Common myeloid progenitor, CD34-positive (primary cell): ENCODE data around the gene CDH12.

Experiments
- CTCF ChIA-PET: fragments of 350-600 bp; sonication (Branson Sonifier 250); formaldehyde crosslinking; loops from one replicate; lab custom pipeline; 2021; ENCODE audit warnings: antibody characterized with exemption; lab: Charles Lee
- POLR2A ChIA-PET: fragments of 350-600 bp; sonication (Branson Sonifier 250); formaldehyde crosslinking; loops from one replicate; lab custom pipeline; 2021; ENCODE audit warnings: antibody characterized with exemption; lab: Charles Lee
- DNase-seq, 3 donors: peaks; one replicate each; pipeline versions ENCODE4 v3.0.0 to v3.0.0-alpha.2; 2013
- H3K27ac ChIP-seq, 2 experiments: 1 replicate in 1 of 2; 2 replicates in 1 of 2; pipeline ENCODE4 v1.7.0; 2013; ENCODE audit warnings: inconsistent platforms in 2 of 2, low read length in 2 of 2, mild to moderate bottlenecking in 2 of 2, low read depth in 1 of 2, moderate library complexity in 1 of 2; ENCODE audit not compliant: severe bottlenecking in 2 of 2, insufficient read depth in 1 of 2, poor library complexity in 1 of 2
- H3K27me3 ChIP-seq, 5 experiments: replicated peaks in 2 of 5; 1 replicate in 3 of 5; 2 replicates in 2 of 5; pipeline versions ENCODE4 v1.6.1 to v1.7.0; 2013; ENCODE audit warnings: low read length in 4 of 5, mild to moderate bottlenecking in 2 of 5, moderate library complexity in 2 of 5, inconsistent platforms in 1 of 5; ENCODE audit not compliant: insufficient read depth in 5 of 5, control insufficient read depth in 4 of 5
- H3K36me3 ChIP-seq, 4 experiments: 1 replicate in 2 of 4; 2 replicates in 2 of 4; pipeline versions ENCODE4 v1.6.1 to v1.7.0; 2013; ENCODE audit warnings: low read length in 3 of 4, control low read depth in 1 of 4, mild to moderate bottlenecking in 1 of 4; ENCODE audit not compliant: control insufficient read depth in 4 of 4, insufficient read depth in 4 of 4
- H3K4me1 ChIP-seq, 4 experiments: 1 replicate in 3 of 4; 2 replicates in 1 of 4; pipeline versions ENCODE4 v1.6.1 to v1.7.1; 2013; ENCODE audit warnings: low read length in 3 of 4, mild to moderate bottlenecking in 3 of 4, control low read depth in 1 of 4, inconsistent platforms in 1 of 4, moderate library complexity in 1 of 4; ENCODE audit not compliant: control insufficient read depth in 4 of 4, insufficient read depth in 4 of 4; ENCODE audit errors: control extremely low read depth in 1 of 4
- H3K4me3 ChIP-seq, 7 experiments: 1 replicate in 4 of 7; 2 replicates in 3 of 7; pipeline versions ENCODE4 v1.5.1 to v1.7.0; 2013; ENCODE audit warnings: mild to moderate bottlenecking in 7 of 7, low read length in 6 of 7, moderate library complexity in 6 of 7, inconsistent platforms in 2 of 7, low read depth in 2 of 7, control low read depth in 1 of 7; ENCODE audit not compliant: insufficient read depth in 4 of 7, control insufficient read depth in 1 of 7; ENCODE audit errors: extremely low read depth in 1 of 7
- H3K9me3 ChIP-seq, 5 experiments: 1 replicate in 4 of 5; 2 replicates in 1 of 5; pipeline versions ENCODE4 v1.6.1 to v1.7.1; 2013; ENCODE audit warnings: low read length in 4 of 5, mild to moderate bottlenecking in 2 of 5, inconsistent platforms in 1 of 5, low read depth in 1 of 5, moderate library complexity in 1 of 5; ENCODE audit not compliant: control insufficient read depth in 4 of 5, insufficient read depth in 2 of 5; ENCODE audit errors: control extremely low read depth in 1 of 5
- WGBS: methylation state at CpG from one replicate; pipeline ENCODE4 v1.1.5; 2013; ENCODE audit not compliant: insufficient coverage; 5-methylcytosine and 5-hydroxymethylcytosine counted together

Gene CDH12

DNA sequence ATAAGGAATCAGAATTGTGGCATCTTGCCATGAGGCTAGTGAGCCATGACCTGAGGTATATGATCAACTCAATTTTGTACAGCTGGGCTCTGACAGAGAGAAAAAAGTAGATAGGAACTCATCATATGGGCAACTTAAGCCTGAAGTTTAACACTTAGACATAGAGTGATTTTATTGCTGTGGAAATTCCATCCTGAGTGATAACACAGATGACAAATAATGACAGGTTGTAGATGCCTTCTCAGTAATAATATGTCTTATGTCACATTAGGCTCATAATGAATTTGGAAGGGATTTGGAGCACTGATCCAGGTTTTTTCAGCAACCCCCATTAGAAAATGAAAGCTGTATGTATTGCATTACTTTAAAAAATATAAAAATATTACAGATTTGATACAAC, 744.6 kb downstream of the CDH12 start:
- ChIA-PET CTCF (no interaction called here), POLR2A (no interaction called here)
- Histone ChIP-seq H3K27me3 (no peaks in the 10 kb centered on the region), H3K27ac (no peak overlapping the region), H3K4me3 (no peak overlapping the region), H3K4me1 (no peaks in the 10 kb centered on the region), H3K9me3 (no peaks in the 10 kb centered on the region), H3K36me3 (no peaks in the 10 kb centered on the region)
- DNase-seq, result no peak

DNA sequence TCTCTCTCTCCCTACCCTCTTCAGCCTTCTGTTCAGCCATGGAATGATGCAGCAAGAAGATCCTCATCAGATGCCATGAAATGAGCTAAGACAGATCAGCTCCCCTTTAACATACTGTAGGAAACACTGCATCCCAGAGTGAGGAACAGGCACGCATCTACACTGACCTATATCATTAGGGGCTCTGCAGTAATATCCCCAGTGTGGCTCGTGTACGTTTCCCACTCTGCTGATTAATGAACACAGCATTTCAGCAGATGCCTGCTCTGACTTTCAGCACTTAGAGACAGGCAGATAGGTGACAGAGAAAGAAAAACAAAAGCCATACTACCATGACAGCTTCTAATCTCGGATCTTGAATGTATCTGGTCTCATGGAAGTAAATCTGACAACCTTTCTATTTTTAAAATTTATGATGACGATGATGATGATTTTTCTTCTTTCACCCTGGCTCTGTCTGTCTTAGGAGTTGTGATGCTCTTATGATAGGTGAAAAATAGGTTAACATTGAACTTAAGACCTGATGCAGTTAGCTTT, 750.3 kb downstream of the CDH12 start:
- WGBS, result 94% methylated on average over 3 of the region's 5 CpGs
- no peak for DNase-seq
- CTCF ChIA-PET, result no interaction called here
- POLR2A ChIA-PET, result no interaction called here
- no peaks in the 10 kb centered on the region for H3K4me1 ChIP-seq
- H3K27ac ChIP-seq, result no peak overlapping the region
- H3K27me3 ChIP-seq, result no peaks in the 10 kb centered on the region
- no peak overlapping the region for H3K4me3 ChIP-seq
- no peaks in the 10 kb centered on the region for H3K36me3 ChIP-seq
- no peaks in the 10 kb centered on the region for H3K9me3 ChIP-seq

- H3K36me3 ChIP-seq, result no peaks in the 10 kb centered on the region
- no peaks in the 10 kb centered on the region for H3K27me3 ChIP-seq
- no peak for DNase-seq
- no peaks in the 10 kb centered on the region for H3K9me3 ChIP-seq
- ChIA-PET POLR2A (no interaction called here), CTCF (no interaction called here)
- H3K27ac ChIP-seq, result no peak overlapping the region
- no peak overlapping the region for H3K4me3 ChIP-seq
- WGBS, result 100% methylated on average over 1 of the region's 2 CpGs
- no peaks in the 10 kb centered on the region for H3K4me1 ChIP-seq
Measured at GRCh38 chr5:22088517-22088916, 764.6 kb downstream of the CDH12 start.

DNA sequence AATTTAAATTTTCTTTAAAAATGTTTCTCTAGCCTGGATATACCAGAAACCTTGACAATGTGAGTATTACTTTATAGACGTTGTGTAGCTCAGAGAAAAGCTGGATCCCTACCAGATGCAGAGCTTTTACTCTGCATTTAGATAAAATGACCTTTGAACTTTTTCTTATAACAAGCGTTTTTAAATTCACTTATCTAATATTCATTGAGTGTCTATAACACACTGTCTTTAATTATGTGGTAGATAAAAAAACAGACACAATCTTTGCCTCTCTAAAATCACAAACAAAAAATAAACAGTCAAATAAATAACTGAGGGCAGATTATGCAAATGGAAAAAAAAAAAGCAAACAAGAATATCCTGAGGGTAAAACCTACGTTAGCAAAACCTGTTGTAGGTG, 773.6 kb downstream of the CDH12 start:
- CTCF ChIA-PET, result no interaction called here
- POLR2A ChIA-PET, result no interaction called here
- no peaks in the 10 kb centered on the region for H3K9me3 ChIP-seq
- WGBS, result 75% methylated on average over 1 of the region's 3 CpGs
- no peak for DNase-seq
- H3K27me3 ChIP-seq, result no peaks in the 10 kb centered on the region
- no peaks in the 10 kb centered on the region for H3K36me3 ChIP-seq
- H3K4me3 ChIP-seq, result no peak overlapping the region
- no peak overlapping the region for H3K27ac ChIP-seq
- H3K4me1 ChIP-seq, result no peaks in the 10 kb centered on the region

DNA sequence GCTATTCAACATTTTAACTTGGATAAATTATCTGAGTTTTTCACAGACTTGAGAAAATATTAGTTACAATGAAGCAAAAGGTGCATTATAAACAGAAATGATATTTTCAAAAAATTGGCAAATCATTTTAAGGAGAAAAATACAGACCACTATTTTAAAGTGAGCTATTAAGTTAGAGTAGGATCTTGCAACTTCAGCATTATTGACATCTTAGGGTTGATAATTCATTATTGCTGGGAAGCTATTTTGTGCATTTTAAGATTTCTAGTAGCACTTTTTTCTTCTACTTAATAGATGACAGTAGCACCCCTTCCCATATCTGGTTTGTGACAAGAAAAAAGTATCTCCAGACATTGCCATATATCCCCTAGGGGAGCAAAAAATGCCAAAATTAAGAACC, 774.1 kb downstream of the CDH12 start:
- no peak for DNase-seq
- H3K36me3 ChIP-seq, result no peaks in the 10 kb centered on the region
- ChIA-PET POLR2A (no interaction called here), CTCF (no interaction called here)
- no peaks in the 10 kb centered on the region for H3K27me3 ChIP-seq
- no peak overlapping the region for H3K27ac ChIP-seq
- H3K4me1 ChIP-seq, result no peaks in the 10 kb centered on the region
- H3K4me3 ChIP-seq, result no peak overlapping the region
- H3K9me3 ChIP-seq, result no peaks in the 10 kb centered on the region

- H3K4me1 ChIP-seq, result no peaks in the 10 kb centered on the region
- no peak overlapping the region for H3K27ac ChIP-seq
- ChIA-PET POLR2A (no interaction called here), CTCF (no interaction called here)
- 90% methylated on average over 2 of the region's 3 CpGs for WGBS
- H3K4me3 ChIP-seq, result no peak overlapping the region
- DNase-seq, result no peak
- no peaks in the 10 kb centered on the region for H3K36me3 ChIP-seq
- no peaks in the 10 kb centered on the region for H3K9me3 ChIP-seq
- H3K27me3 ChIP-seq, result no peaks in the 10 kb centered on the region
Measured at GRCh38 chr5:22076586-22076985, 776.6 kb downstream of the CDH12 start.

GRCh38 chr5:22070186-22070728, 782.9 kb downstream of the CDH12 start:
- ChIA-PET CTCF (no interaction called here), POLR2A (no interaction called here)
- Histone ChIP-seq H3K4me3 (no peak overlapping the region), H3K27ac (no peak overlapping the region), H3K9me3 (no peaks in the 10 kb centered on the region), H3K4me1 (no peaks in the 10 kb centered on the region), H3K27me3 (no peaks in the 10 kb centered on the region), H3K36me3 (no peaks in the 10 kb centered on the region)
- no peak for DNase-seq
- 91% methylated on average over 3 of the region's 3 CpGs for whole genome bisulfite sequencing
